ENCODE measurements around the gene CDH4.

The CDH4 gene

GRCh38 chr20:61879694-61880093 is 627.6 kb downstream of the CDH4 start:
- Histone ChIP-seq H3K4me1 (ENCODE audit: control insufficient read depth, insufficient read depth, low read length) (no peaks in the 10 kb centered on the region), H3K9me3 (ENCODE audit: control insufficient read depth, insufficient read depth, low read length) (no peaks in the 10 kb centered on the region), H3K9ac (ENCODE audit: low read depth, low read length) (no peak overlapping the region), H3K27me3 (ENCODE audit: control insufficient read depth, insufficient read depth, low read length) (no peaks in the 10 kb centered on the region), H3K36me3 (ENCODE audit: control insufficient read depth, insufficient read depth, low read length) (no peaks in the 10 kb centered on the region), H3K4me3 (ENCODE audit: low read depth, low read length) (no peak overlapping the region)

DNA sequence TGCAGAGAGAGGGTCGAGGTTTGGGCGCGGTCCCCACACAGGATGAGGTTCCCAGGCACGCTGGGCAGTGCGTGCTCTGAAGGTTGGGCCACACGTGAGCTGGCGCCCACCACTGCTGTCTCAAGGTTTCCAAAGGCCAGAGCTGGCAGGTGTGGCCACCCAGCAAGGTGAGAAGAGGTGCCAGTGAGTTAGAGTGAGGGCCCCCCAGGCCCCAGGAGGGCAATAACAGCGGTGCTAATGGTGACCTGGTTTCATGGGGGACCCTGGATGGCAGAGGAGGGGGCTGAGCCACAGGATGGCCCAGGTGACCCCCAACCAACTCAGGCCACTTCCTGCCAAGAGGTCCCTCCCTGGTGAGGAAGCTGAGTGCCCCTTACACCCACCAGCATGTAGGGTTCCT is 628.6 kb downstream of the CDH4 start:
- Histone ChIP-seq H3K4me3 (ENCODE audit: low read depth, low read length) (no peak overlapping the region), H3K4me1 (ENCODE audit: control insufficient read depth, insufficient read depth, low read length) (no peaks in the 10 kb centered on the region), H3K9ac (ENCODE audit: low read depth, low read length) (no peak overlapping the region), H3K36me3 (ENCODE audit: control insufficient read depth, insufficient read depth, low read length) (no peaks in the 10 kb centered on the region), H3K27me3 (ENCODE audit: control insufficient read depth, insufficient read depth, low read length) (no peaks in the 10 kb centered on the region), H3K9me3 (ENCODE audit: control insufficient read depth, insufficient read depth, low read length) (no peaks in the 10 kb centered on the region)

GRCh38 chr20:61881416-61881815 is 629.4 kb downstream of the CDH4 start:
- Histone ChIP-seq H3K36me3 (ENCODE audit: control insufficient read depth, insufficient read depth, low read length) (no peaks in the 10 kb centered on the region), H3K27me3 (ENCODE audit: control insufficient read depth, insufficient read depth, low read length) (no peaks in the 10 kb centered on the region), H3K9ac (ENCODE audit: low read depth, low read length) (no peak overlapping the region), H3K9me3 (ENCODE audit: control insufficient read depth, insufficient read depth, low read length) (no peaks in the 10 kb centered on the region), H3K4me1 (ENCODE audit: control insufficient read depth, insufficient read depth, low read length) (no peaks in the 10 kb centered on the region), H3K4me3 (ENCODE audit: low read depth, low read length) (no peak overlapping the region)

GRCh38 chr20:61881861-61882260 is 629.8 kb downstream of the CDH4 start:
- Histone ChIP-seq H3K9me3 (ENCODE audit: control insufficient read depth, insufficient read depth, low read length) (no peaks in the 10 kb centered on the region), H3K9ac (ENCODE audit: low read depth, low read length) (no peak overlapping the region), H3K27me3 (ENCODE audit: control insufficient read depth, insufficient read depth, low read length) (no peaks in the 10 kb centered on the region), H3K4me1 (ENCODE audit: control insufficient read depth, insufficient read depth, low read length) (no peaks in the 10 kb centered on the region), H3K36me3 (ENCODE audit: control insufficient read depth, insufficient read depth, low read length) (no peaks in the 10 kb centered on the region), H3K4me3 (ENCODE audit: low read depth, low read length) (no peak overlapping the region)

- Histone ChIP-seq H3K36me3 (ENCODE audit: control insufficient read depth, insufficient read depth, low read length) (no peaks in the 10 kb centered on the region), H3K4me3 (ENCODE audit: low read depth, low read length) (no peak overlapping the region), H3K9ac (ENCODE audit: low read depth, low read length) (no peak overlapping the region), H3K4me1 (ENCODE audit: control insufficient read depth, insufficient read depth, low read length) (no peaks in the 10 kb centered on the region), H3K27me3 (ENCODE audit: control insufficient read depth, insufficient read depth, low read length) (no peaks in the 10 kb centered on the region), H3K9me3 (ENCODE audit: control insufficient read depth, insufficient read depth, low read length) (no peaks in the 10 kb centered on the region)
These were observed 630.9 kb downstream of the CDH4 start for GRCh38 chr20:61882716-61883615.

DNA sequence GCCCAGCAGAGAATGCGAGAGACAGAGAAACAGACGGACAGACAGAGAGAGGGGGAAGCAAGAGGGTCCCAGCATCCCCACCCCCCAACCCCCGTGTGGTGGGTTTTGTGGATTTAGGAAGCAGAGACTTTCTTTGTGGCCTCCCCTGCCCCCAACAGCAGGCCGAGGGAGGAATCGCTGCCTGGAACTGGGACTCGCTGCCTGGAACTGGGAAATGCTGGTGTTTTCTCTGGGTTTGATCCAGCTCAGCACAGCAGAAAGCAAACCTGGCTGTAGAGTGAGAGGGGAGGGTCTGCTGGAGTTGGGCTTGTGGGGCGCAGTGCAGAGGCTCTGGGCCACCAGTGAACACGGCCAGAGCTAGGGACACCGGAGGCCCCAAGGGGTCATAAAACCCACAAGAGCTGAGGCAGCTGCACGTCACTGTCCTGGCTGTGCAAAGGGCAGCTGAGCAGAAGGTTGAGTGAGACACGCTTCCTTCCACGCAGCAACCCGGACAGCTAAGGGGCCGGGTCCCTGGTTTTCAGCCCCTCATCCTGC is 631.9 kb downstream of the CDH4 start:
- Histone ChIP-seq H3K9me3 (ENCODE audit: control insufficient read depth, insufficient read depth, low read length) (no peaks in the 10 kb centered on the region), H3K4me3 (ENCODE audit: low read depth, low read length) (no peak overlapping the region), H3K27me3 (ENCODE audit: control insufficient read depth, insufficient read depth, low read length) (no peaks in the 10 kb centered on the region), H3K9ac (ENCODE audit: low read depth, low read length) (no peak overlapping the region), H3K36me3 (ENCODE audit: control insufficient read depth, insufficient read depth, low read length) (no peaks in the 10 kb centered on the region), H3K4me1 (ENCODE audit: control insufficient read depth, insufficient read depth, low read length) (no peaks in the 10 kb centered on the region)

- Histone ChIP-seq H3K9me3 (ENCODE audit: control insufficient read depth, insufficient read depth, low read length) (no peaks in the 10 kb centered on the region), H3K9ac (ENCODE audit: low read depth, low read length) (no peak overlapping the region), H3K27me3 (ENCODE audit: control insufficient read depth, insufficient read depth, low read length) (no peaks in the 10 kb centered on the region), H3K4me1 (ENCODE audit: control insufficient read depth, insufficient read depth, low read length) (no peaks in the 10 kb centered on the region), H3K36me3 (ENCODE audit: control insufficient read depth, insufficient read depth, low read length) (no peaks in the 10 kb centered on the region), H3K4me3 (ENCODE audit: low read depth, low read length) (no peak overlapping the region)
These were observed 632.7 kb downstream of the CDH4 start for GRCh38 chr20:61884571-61885389.

DNA sequence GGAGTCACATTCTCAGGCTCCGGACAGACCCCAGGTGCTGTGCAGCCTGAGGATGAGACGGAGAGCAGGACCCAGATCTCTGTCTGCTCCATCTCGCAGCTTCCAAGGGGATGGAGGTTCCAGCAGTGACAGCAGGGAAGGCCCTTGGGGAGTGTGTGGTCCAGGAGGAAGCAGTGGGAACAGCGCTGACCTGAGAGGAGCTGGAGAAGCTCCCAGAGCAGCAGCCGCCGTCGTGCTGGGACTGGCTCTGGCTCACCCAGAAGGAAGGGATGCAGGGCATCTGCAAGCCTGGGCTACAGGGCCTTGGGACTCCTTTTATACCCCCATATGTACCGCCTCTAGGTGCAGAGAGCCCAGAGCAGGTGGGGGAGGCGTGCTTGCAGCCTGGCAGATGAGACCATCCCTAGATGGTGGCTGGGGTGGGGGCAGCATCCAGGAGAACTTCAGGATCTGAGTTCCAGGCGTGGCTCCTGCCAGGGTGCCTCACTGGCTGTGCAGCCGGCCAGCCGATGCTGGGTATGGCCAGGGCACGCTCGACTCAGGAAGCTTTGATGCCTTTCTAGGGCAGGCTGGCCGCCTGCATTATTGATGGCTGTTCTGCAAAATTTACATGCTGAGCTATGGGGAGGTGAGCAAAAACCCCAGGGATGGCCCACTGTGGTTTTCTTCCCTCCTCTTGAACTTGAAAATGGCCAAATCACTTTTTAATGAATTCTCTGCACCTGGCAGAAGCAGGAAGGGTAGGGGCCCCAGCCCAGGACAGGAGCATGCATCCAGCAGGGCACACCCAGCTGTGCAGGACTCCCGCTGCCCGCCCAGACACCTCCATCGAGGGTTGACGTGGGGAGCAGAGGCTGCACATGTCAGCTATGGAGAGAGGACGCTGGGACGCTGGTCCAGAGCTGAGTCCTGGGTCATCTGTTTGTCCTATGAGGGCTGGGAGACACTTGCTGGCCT is 634.0 kb downstream of the CDH4 start:
- H3K4me1 ChIP-seq (ENCODE audit: control insufficient read depth, insufficient read depth, low read length) = no peaks in the 10 kb centered on the region
- H3K4me3 ChIP-seq (ENCODE audit: low read depth, low read length) = no peak overlapping the region
- no peak overlapping the region for H3K9ac ChIP-seq (ENCODE audit: low read depth, low read length)
- H3K9me3 ChIP-seq (ENCODE audit: control insufficient read depth, insufficient read depth, low read length) = no peaks in the 10 kb centered on the region
- H3K36me3 ChIP-seq (ENCODE audit: control insufficient read depth, insufficient read depth, low read length) = no peaks in the 10 kb centered on the region
- H3K27me3 ChIP-seq (ENCODE audit: control insufficient read depth, insufficient read depth, low read length) = no peaks in the 10 kb centered on the region

GRCh38 chr20:61886721-61887595 is 634.9 kb downstream of the CDH4 start:
- Histone ChIP-seq H3K27me3 (ENCODE audit: control insufficient read depth, insufficient read depth, low read length) (no peaks in the 10 kb centered on the region), H3K9me3 (ENCODE audit: control insufficient read depth, insufficient read depth, low read length) (no peaks in the 10 kb centered on the region)

DNA sequence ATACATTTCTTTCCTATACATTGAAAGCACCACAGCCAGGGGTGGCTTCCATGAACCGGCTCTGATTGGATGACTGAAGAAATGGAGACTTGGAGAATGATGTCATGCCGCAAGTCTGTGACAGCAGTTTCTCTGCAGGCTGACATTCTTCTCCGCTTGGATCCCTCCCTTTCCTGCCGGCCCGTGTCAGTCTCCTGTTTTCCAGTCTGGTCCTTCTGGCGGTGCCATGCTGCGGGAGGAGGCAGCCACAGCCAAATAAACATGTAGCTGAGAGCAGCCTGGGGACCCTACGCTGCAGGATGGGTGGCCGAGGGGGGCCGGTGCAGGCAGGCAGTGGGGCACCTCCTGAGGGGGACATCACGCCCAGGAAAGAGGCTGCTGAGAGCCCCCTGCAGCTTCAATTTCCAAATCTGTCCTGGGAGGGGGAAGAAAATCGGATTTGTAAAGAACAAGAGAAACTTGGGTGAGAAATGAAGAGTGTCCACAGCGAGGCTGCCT is 635.6 kb downstream of the CDH4 start:
- Histone ChIP-seq H3K9ac (ENCODE audit: low read depth, low read length) (no peak overlapping the region), H3K9me3 (ENCODE audit: control insufficient read depth, insufficient read depth, low read length) (no peaks in the 10 kb centered on the region), H3K4me3 (ENCODE audit: low read depth, low read length) (no peak overlapping the region), H3K27me3 (ENCODE audit: control insufficient read depth, insufficient read depth, low read length) (no peaks in the 10 kb centered on the region), H3K36me3 (ENCODE audit: control insufficient read depth, insufficient read depth, low read length) (no peaks in the 10 kb centered on the region), H3K4me1 (ENCODE audit: control insufficient read depth, insufficient read depth, low read length) (no peaks in the 10 kb centered on the region)

More at GRCh38 chr20:61886721-61887595, 634.9 kb downstream of the CDH4 start:
- H3K9ac ChIP-seq (ENCODE audit: low read depth, low read length) = no peak overlapping the region
- no peaks in the 10 kb centered on the region for H3K4me1 ChIP-seq (ENCODE audit: control insufficient read depth, insufficient read depth, low read length)
- H3K4me3 ChIP-seq (ENCODE audit: low read depth, low read length) = no peak overlapping the region
- H3K36me3 ChIP-seq (ENCODE audit: control insufficient read depth, insufficient read depth, low read length) = no peaks in the 10 kb centered on the region
